G401.6 (cell line): ENCODE measurements around the gene BTLA.
"Not testable (repeated sequence)": the region's sequence is repeated elsewhere in the genome, so short reads cannot be mapped to it uniquely, and the experiment has no call there.

Experiments
- FAIRE-seq: peaks from 2 replicates; lab custom pipeline; 2012; peaks lifted over from hg19 to GRCh38; lab: Jason Lieb, UNC

BTLA gene

DNA sequence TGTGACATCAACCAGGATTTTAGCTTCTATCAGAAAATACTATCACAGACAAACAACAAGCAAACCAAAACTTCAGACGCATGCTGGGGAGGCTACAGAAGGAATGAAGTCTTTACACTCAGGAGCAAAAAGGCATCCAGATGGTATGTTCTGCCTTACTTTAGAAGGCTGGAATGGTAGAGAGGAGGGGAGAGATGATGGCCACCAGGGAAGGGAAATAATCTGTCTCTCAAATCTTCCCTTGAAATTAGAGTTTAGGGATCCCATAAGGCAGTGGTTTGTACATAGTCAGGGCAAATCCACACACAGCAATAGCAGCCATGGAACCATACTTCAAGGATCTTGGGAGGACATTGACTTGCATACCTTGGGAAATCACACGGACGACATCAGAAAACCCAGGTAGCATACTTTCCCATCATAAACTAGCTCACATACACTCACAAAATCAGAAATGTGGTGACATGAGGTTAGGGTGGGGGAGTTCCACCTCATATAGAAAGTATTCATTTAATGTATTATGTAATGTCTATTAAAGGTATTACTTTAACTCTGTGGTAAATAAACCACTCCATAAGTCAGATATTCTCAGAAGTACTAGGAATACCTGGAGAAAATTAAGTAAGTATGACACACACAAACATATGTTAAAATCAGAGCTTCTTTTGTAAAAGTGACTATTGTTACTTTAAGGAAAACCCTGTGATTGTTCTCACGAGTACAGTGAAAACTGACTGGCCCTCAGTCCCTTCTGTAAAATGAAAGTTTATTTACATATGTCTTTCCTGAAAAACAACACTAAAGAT, 9.4 kb downstream of the BTLA start:
- no peak for FAIRE-seq

- FAIRE-seq, result no peak
These were observed 12.3 kb downstream of the BTLA start for GRCh38 chr3:112486811-112487505.

DNA sequence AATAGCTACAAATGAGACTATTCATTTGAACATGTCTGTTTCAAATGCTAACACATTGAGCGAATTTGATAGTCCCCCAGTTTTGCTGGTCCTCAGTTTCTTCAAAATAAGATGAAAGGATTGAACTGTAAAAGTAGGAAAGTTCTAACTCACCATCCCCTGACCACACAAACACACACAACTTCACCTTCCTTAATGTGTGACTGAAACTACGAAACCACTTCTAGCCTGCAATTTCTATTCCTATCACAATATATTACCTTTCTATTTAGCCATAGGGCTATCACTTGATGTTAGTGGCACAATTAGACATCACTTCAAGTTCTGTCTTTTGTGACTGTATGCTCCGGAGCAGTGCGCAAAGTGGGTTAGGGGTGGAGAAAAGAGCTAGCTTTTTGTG, 14.9 kb downstream of the BTLA start:
- no peak for FAIRE-seq

DNA sequence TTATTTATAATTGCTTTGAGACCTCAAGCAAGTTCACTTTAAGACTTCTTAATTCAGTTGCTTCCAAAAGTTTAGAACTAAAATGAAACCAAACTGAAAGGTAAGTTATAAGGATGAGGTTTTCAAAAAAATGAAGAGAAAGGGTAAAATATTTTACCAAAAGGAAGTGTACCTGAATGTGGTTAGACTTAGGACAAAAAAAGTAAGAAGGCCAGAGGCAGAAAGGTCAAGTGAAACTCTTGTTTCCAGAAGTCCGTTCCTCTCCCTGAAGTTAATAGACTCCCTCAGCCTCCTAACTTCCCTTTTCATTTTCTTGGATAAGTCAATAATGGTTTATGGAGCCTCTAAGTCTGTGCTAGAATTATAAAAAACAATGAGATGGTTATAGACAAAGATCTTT, 16.6 kb downstream of the BTLA start:
- no peak for FAIRE-seq

DNA sequence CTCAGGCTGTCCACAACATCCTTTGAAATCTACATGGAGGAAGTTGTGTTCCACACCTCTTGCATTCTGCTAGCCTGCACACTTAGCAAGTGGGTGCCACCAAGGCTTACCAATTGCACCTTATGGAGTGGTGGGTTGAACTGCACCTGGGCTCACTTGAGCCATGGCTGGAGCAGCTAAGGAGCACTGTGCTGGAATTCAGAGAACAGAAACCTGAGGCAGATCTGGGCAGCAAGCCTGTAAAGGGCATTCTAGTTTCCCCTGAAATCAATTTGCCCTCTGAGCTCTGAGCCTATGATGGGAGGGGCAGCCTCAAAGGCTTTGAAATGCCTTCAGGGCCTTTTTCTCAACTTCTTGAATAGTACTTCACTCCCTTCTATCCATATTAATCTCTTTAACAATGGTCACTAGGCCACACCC, 18.0 kb downstream of the BTLA start:
- no peak for FAIRE-seq

DNA sequence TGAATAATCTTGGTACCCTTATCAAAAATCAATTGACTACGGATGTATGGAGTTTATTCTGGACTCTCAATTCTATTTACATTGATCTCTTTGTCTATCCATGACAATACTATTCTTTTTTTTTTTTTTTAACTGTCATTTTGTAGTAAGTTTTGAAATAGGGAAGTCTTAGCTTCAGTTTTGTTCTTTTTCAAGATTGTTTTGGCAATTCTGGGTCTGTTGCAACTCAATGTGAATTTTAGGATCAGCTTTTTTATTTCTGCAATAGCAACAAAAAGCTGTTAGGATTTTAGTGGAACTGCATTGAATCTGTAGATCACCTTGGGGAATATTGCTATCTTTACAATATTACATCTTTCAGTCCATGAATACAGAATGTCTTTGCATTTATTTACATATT, 21.4 kb downstream of the BTLA start:
- FAIRE-seq, result no peak

GRCh38 chr3:112476346-112476745, 22.9 kb downstream of the BTLA start:
- no peak for FAIRE-seq

DNA sequence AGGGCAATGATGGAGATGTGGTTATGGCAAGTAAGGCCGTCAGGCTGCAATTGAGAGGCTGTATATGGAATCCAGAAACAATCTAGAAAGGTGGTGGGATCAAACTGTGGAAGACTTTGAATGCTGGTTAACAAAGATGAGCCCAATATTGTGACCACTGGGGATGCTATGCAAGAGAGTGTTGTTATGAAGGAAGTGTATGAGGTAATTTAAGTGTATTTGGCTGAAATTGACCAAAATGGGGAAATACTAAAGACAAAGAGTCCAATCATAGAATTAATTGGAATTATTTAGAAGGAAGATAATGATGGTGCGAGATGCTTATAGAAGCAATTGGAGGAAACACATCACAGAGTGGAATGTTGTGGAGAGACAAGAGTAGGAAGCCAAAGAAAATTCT, 24.5 kb downstream of the BTLA start:
- FAIRE-seq, result no peak

GRCh38 chr3:112472691-112473090, 26.6 kb downstream of the BTLA start:
- FAIRE-seq, result no peak

DNA sequence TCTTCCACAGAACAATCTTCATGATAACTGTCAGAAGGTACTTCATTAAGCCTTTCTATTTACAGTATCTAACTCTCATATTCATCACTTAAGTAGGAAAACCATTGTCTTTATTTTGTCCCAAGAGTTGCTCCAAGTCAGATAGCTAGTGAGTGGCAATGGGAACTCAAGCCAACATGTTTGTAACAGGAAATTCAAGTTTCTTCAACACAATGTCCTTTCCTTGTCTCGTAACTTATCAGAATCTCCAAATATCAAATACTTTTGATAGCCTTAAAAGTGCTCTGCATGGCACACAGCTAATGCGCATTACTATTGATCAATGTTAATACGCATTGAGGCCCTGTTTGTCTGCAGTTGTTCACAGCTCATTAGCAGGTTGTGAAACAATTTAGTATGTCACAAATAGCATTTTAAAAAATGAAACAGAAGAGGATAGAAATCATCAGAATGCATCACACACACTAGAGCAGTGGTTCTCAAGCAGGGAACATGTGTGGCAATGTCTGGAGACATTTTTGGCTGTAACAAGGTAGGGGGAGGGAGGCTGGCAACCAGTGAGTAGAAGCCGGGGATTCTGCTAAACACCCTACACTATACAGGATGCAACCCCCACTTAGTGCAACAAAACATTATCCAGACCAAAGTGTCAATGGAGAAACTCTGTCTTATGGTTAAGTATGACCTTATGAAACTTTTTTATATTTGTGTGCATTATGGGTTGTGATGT, 27.5 kb downstream of the BTLA start:
- FAIRE-seq, result no peak

DNA sequence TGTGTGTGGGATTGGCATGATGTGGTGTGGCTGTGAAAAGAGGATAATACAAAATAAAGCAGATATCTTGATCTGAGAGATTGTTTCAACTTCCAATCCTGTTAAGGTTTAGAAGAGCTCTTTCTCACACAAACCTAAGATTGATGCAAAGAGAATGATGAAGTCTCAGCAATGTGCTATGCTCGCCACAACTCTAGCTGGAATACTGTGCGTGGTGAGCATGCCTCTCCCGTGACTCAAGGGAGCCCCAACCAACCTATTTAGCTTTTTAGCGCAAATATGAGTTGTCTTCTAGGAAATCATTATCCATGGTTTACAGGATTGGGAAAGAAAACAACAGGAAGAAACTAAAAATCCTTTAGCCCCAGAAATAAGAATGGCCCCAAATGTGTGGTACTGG, 28.5 kb downstream of the BTLA start:
- no peak for FAIRE-seq

GRCh38 chr3:112469671-112470070, 29.6 kb downstream of the BTLA start:
- no peak for FAIRE-seq

DNA sequence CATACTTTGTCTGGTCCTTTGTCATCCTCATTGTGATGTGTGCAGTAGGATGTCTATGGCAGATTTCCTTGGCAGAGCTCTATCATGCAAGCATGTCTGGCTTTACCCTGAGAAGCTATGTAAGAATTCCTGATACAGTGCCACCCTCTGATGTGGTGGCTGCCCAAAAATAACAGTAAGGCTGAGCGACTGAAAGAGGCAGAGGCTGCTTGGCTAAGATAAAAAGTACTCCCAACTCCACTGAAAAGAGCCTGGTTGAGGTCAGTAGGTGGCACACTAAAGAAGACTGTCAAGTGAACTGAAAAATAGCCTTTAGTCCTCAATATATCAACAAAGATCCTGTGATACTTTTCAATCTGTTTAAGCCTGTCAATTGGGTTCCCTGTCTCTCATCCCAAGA, 31.7 kb downstream of the BTLA start:
- FAIRE-seq, result no peak

DNA sequence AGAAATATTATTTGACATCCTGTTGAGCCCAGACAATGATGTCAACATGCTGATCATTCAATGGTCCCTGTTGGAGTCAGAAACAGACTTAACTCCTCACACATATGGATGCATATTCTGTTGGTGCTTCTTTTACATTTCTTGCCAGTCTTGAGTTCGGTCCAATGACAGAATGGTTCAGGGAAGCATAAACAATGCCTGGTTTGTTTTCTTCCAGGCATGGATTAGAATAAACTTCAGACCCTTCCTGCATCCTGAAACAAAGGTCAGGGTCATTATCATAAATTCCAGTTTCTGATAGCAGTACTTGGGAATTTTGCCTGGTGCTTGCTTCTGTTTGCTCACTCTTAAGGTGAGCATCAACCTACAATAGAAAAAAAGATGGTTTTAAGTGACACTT, 33.3 kb downstream of the BTLA start:
- FAIRE-seq, result no peak

DNA sequence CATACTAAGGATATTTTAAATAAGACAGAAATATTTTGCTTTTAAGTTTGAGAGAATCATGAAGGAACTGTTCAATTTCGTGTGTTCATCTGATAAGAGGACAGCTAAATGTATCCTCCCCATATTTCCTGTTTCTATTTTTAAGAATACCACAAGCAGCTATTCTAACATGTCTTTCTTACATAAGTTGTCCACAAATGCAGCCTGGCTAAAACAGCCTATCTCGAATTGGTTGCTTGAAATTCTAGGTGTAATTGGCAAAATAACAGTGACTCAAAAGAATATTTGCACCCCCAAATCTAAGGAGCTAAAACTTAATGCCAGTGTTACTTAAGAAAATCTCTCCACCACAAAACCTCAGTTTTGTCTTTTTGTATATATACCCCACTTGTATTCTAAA, 35.0 kb downstream of the BTLA start:
- no peak for FAIRE-seq

DNA sequence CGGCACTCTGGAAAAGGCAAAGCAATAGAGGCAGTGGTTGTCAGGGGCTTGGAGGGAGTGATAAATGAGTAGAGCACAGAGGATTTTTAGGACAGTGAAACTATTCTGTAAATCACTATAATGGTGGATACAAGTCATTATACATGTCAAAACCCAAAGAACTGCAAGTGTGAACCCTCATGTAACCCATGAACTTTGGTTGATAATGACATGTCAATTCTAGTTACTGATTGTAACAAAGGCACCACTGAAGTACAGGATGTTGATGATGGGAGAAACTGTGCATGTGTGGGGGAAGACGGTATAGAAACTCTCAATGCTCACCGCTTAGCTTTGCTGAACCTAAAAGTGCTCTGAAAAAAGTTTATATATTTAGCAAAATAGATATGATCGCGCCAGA, 36.0 kb downstream of the BTLA start:
- no peak for FAIRE-seq

DNA sequence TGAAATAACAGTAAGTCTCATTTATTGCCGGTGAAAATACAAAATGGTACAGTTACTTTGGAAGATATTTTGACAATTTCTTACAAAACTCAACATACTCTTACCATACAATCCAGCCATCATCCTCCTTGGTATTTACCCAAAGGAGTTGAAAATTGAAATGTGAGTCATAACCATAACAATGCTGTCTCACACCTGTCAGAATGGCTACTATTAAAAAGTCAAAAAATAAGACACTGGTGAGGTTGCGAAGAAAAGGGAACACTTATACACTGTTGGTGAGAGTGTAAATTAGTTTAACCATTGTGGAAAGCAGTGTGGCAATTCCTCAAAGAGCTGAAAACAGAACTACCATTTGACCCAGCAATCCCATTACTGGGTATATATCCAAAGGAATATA, 37.5 kb downstream of the BTLA start:
- not testable (repeated sequence) for FAIRE-seq

GRCh38 chr3:112460519-112461195, 38.6 kb downstream of the BTLA start:
- FAIRE-seq, result no peak

GRCh38 chr3:112459750-112460149, 39.5 kb downstream of the BTLA start:
- FAIRE-seq, result no peak

DNA sequence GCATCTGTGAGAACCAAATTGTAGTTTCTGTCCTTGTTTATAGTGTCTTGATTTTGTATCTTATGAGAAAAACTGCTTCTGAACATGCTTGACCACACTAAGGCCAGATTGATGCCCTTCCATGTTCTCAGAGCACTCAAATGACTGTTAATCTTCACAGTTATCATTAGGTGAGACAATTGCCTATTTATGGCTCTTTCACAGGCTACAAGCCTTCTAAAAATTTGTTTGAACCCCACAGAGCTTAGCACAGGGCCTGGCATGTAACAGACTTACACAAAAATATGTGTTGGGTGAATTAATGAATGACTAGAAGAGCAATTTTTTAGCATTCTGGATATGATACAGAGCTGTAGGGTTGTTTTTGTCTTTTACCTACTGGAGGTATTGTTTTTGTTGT, 43.1 kb downstream of the BTLA start:
- FAIRE-seq, result no peak

- no peak for FAIRE-seq
These were observed 50.3 kb downstream of the BTLA start for GRCh38 chr3:112448939-112449338.

DNA sequence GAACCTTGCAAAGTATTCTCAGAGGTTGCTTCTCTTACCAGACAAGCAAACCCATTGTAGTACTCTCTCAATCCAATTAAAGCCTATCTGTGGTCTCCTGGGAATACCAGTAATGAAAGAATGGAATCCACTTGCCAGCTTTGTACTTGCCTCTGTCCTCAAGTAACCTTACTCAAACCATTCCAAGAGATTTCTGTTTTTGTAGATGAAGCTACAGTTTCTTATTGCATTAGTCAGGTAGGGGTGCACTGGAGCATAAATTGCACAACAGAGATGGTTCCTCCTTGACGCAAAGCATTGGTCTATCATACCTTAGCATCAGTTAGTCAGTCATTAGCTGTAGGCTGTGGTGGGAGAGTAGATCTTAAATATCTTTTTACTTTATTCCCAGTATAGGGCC, 52.9 kb downstream of the BTLA start:
- no peak for FAIRE-seq

GRCh38 chr3:112445839-112446238, 53.4 kb downstream of the BTLA start:
- FAIRE-seq, result no peak
